RWPE2 (cell line): Measurements from ENCODE around the gene DSP.

ENCODE experiments used
- ATAC-seq: fragments of 200-7000 bp; cut with Tn5 transposase; 3 replicates; pipeline ENCODE4 v1.9.1; 2021; ENCODE audit warnings: low read depth
- DNase-seq: peaks from one replicate; pipeline ENCODE4 v3.0.0-alpha.2; 2020; ENCODE audit warnings: low spot score
- H3K27ac ChIP-seq: fragments of 450-650 bp; 2 replicates; pipeline ENCODE4 v1.5.1; 2017; ENCODE audit warnings: mild to moderate bottlenecking; ENCODE audit not compliant: poor library complexity, severe bottlenecking
- H3K27me3 ChIP-seq: fragments of 250-450 bp; sonication (Bioruptor Pico); 2 replicates; pipeline ENCODE4 v1.5.1; 2021; ENCODE audit warnings: mild to moderate bottlenecking, moderate library complexity; ENCODE audit not compliant: insufficient read depth, poor library complexity, severe bottlenecking
- H3K36me3 ChIP-seq: fragments of 250-450 bp; sonication (Bioruptor Pico); 2 replicates; pipeline ENCODE4 v1.5.1; 2020; ENCODE audit warnings: low read depth, mild to moderate bottlenecking, moderate library complexity
- H3K4me1 ChIP-seq: fragments of 250-450 bp; sonication (Bioruptor Pico); 2 replicates; pipeline ENCODE4 v1.5.1; 2021; ENCODE audit warnings: mild to moderate bottlenecking, moderate library complexity; ENCODE audit not compliant: insufficient read depth, poor library complexity, severe bottlenecking
- H3K4me3 ChIP-seq: fragments of 250-450 bp; sonication (Bioruptor Pico); 2 replicates; pipeline ENCODE4 v1.5.1; 2021; ENCODE audit warnings: mild to moderate bottlenecking, moderate library complexity; ENCODE audit not compliant: severe bottlenecking
- H3K9me3 ChIP-seq: fragments of 250-450 bp; sonication (Bioruptor Pico); 2 replicates; pipeline ENCODE4 v1.5.1; 2021; ENCODE audit warnings: mild to moderate bottlenecking, moderate library complexity; ENCODE audit not compliant: severe bottlenecking
- CTCF ChIP-seq: fragments of 450-650 bp; IDR thresholded peaks from one replicate; pipeline ENCODE4 v1.5.1; 2017; ENCODE audit warnings: mild to moderate bottlenecking, moderate library complexity; ENCODE audit not compliant: poor library complexity, severe bottlenecking

Gene DSP

GRCh38 chr6:7500752-7501282, 40.7 kb upstream of the DSP start:
- Histone ChIP-seq H3K4me3 (no peak overlapping the region), H3K36me3 (no peaks in the 10 kb centered on the region), H3K4me1 (peaks cover 25% of the 10 kb centered on the region), H3K27me3 (no peaks in the 10 kb centered on the region), H3K27ac (no peak overlapping the region), H3K9me3 (no peaks in the 10 kb centered on the region)
- DNase-seq = no peak
- no peak for TF ChIP-seq CTCF
- ATAC-seq = no peak

- Histone ChIP-seq H3K36me3 (no peaks in the 10 kb centered on the region), H3K27me3 (no peaks in the 10 kb centered on the region), H3K4me3 (no peak overlapping the region), H3K9me3 (no peaks in the 10 kb centered on the region), H3K27ac (no peak overlapping the region), H3K4me1 (peaks cover 19% of the 10 kb centered on the region)
- TF ChIP-seq CTCF = no peak
- ATAC-seq (no peak), DNase-seq (no peak)
Measured at GRCh38 chr6:7502743-7503142, 38.7 kb upstream of the DSP start.

- Histone ChIP-seq H3K4me1 (peaks cover 19% of the 10 kb centered on the region), H3K36me3 (no peaks in the 10 kb centered on the region), H3K4me3 (no peak overlapping the region), H3K9me3 (no peaks in the 10 kb centered on the region), H3K27me3 (no peaks in the 10 kb centered on the region), H3K27ac (peak overlapping the region; percentile 97)
- DNase-seq (no peak), ATAC-seq (no peak)
- TF ChIP-seq CTCF = no peak
Measured at GRCh38 chr6:7504041-7504440, 37.4 kb upstream of the DSP start.

GRCh38 chr6:7505189-7505699, 36.2 kb upstream of the DSP start:
- Histone ChIP-seq H3K9me3 (no peaks in the 10 kb centered on the region), H3K27ac (peak overlapping the region; percentile 97), H3K36me3 (no peaks in the 10 kb centered on the region), H3K27me3 (no peaks in the 10 kb centered on the region), H3K4me1 (peaks cover 19% of the 10 kb centered on the region), H3K4me3 (no peak overlapping the region)
- ATAC-seq = peak; percentile 98
- DNase-seq = peak; percentile 97
- TF ChIP-seq CTCF = no peak

GRCh38 chr6:7507600-7507999, 33.9 kb upstream of the DSP start:
- Histone ChIP-seq H3K36me3 (no peaks in the 10 kb centered on the region), H3K4me3 (no peak overlapping the region), H3K4me1 (peaks cover 19% of the 10 kb centered on the region), H3K27ac (no peak overlapping the region), H3K27me3 (no peaks in the 10 kb centered on the region), H3K9me3 (no peaks in the 10 kb centered on the region)
- no peak for DNase-seq
- TF ChIP-seq CTCF = no peak
- ATAC-seq = no peak
